ENCODE measurements around the gene AMOTL1.

AMOTL1 gene

DNA sequence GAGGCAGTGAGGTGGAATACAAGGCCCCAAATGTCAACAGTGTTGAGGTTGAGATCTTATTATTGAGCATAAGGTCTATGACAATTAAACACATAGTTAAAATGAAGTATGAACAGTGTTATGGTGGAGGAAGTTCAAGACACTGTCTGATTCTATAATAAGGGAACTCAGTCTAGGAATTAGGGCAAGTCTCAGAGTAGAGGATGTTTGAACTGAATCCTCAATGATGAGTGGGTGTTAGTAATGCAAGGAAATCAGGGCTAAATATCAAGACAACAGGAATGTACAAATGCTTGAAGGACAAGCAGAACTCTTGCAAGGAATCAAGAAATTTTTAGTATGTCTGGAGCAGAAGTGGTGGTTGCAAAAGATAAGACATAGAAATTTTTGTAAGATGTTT is 152.2 kb downstream of the AMOTL1 start:
- no peak overlapping the region for H3K4me3 ChIP-seq (ENCODE audit: low read depth, low read length)
- TF ChIP-seq, protein P1, sequence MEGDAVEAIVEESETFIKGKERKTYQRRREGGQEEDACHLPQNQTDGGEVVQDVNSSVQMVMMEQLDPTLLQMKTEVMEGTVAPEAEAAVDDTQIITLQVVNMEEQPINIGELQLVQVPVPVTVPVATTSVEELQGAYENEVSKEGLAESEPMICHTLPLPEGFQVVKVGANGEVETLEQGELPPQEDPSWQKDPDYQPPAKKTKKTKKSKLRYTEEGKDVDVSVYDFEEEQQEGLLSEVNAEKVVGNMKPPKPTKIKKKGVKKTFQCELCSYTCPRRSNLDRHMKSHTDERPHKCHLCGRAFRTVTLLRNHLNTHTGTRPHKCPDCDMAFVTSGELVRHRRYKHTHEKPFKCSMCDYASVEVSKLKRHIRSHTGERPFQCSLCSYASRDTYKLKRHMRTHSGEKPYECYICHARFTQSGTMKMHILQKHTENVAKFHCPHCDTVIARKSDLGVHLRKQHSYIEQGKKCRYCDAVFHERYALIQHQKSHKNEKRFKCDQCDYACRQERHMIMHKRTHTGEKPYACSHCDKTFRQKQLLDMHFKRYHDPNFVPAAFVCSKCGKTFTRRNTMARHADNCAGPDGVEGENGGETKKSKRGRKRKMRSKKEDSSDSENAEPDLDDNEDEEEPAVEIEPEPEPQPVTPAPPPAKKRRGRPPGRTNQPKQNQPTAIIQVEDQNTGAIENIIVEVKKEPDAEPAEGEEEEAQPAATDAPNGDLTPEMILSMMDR (conservative IDR thresholded peaks at IDR 0.05; ENCODE audit: low read depth, low read length), result no peak
- no peak for DNase-seq (ENCODE audit: low read depth)

DNA sequence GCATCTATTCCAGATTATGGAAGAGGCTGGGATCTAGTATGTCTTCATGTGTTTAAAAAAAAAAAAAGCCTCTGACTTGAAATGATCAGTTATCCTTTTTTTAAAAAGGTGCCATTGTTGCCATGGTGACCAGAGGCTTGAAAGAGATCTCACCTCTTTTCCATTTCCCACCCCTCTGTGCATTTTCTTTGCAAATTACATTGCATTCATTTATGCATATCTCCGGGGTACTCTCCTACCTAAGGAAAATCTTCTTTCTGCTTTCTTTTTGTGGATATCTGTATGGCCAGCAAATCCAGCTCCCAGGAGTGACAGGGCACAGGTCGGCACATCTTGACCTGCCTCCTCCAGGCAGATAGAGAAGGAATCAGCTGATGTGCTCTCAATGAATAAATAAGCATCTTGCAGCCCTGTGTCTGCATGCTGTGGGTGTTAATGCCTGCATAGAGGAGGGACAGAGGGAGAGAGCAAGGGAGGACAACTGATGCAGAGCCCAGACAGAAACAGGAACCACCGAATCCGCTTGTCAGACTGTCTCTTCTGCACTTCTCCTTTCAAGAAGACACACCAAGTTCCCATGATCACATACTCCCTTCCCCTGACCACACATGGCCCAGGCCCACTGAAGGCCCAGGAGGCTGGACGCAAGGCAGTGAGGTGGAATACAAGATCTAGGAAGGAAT is 154.3 kb downstream of the AMOTL1 start:
- TF ChIP-seq, protein P1 (conservative IDR thresholded peaks at IDR 0.05; ENCODE audit: low read depth, low read length), result no peak
- no peak for DNase-seq (ENCODE audit: low read depth)
- H3K4me3 ChIP-seq (ENCODE audit: low read depth, low read length), result no peak overlapping the region

DNA sequence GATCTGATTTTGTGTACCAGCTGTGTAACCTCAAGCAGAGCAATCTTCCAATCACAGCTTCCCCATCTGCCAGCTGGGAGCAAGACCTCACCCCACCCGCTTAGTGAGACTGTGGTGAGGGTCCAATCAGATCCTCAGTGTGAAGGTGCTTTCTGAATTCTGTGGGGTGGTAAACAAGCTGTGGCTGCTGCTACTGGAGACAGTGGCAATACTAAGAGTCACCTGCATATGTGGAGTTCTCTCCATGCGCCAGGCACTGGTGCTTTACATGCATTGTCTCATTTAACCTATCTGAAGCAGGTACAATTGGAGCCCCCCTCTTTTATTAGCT is 154.8 kb downstream of the AMOTL1 start:
- DNase-seq (ENCODE audit: low read depth), result no peak
- H3K4me3 ChIP-seq (ENCODE audit: low read depth, low read length), result no peak overlapping the region
- TF ChIP-seq, protein P1 (conservative IDR thresholded peaks at IDR 0.05; ENCODE audit: low read depth, low read length), result no peak

DNA sequence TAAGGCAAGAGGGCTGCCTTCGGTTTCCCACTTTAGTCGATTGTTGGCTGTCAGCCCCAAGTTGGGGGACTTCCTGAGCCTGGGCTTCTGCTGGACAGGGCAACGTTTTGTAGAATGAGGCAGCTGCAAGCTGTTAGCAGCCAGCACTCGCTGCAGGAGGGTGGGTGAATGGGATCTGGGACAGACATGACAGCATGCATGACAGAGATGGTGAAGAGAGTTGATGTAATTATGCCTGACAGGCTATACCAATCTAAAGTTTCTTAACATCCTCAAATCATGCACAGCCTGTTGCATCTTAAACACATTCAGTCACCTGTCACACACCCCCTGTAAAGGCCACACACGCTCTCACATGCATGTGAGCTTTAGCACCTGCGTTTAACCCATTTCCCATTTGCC is 156.0 kb downstream of the AMOTL1 start:
- DNase-seq (ENCODE audit: low read depth), result no peak
- TF ChIP-seq, protein P1 (conservative IDR thresholded peaks at IDR 0.05; ENCODE audit: low read depth, low read length), result no peak
- no peak overlapping the region for H3K4me3 ChIP-seq (ENCODE audit: low read depth, low read length)

DNA sequence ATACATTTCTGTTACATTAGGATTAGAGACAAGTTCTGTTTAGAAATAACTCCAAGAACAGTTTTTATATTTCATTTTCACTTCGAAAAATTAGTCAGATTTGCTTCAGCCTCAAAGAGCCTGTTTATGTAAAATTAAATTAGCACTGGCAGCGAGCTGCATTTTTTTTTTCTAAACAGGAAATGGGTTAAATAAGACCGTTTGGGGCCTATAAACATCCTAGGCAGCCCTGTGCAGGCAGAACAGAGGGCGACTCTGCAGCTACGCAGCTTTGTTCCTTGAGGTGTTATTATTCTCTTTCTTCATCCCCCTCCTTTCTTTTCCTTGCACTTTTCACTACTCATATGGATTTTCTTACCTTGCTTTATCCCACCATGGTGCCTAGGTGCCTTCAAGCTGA is 156.5 kb downstream of the AMOTL1 start:
- TF ChIP-seq, protein P1 (conservative IDR thresholded peaks at IDR 0.05; ENCODE audit: low read depth, low read length), result no peak
- no peak overlapping the region for H3K4me3 ChIP-seq (ENCODE audit: low read depth, low read length)
- no peak for DNase-seq (ENCODE audit: low read depth)

DNA sequence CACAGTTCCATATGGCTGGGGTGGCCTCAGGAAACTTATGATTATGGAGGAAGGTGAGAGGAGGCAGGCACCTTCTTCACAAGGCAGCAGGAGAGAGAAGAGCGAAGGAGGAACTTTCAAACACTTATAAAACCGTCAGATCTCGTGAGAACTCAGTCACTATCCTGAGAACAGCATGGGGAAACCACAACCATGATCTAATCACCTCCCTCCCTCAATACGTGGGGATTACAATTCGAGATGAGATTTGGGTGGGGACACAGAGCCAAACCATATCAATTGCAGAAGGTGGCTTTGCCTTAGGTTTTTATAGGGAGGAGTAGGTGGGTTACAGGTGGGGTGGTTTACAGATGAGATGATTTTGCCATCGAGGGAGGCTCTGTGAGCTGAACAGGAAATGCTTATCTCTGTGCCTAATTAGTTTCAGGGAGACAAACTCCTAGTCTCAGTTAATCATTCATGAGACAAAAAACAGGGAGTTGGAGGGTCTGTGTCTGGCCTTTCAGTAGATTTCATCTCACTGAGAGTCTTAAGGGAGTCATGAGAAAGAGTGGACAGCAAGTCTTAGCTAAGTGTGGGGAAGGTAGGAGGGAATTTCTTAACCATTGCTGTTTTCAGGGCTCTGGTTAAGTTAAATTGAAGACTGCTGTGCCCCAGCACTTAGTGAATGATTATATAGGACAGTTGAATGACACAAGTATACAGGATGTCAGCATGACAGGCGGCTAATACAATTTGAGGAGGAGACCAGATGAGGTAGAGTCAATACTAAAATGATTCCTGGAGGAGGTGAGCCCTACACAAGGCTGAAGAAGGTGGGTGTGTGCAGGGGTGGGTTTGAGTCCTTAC is 157.5 kb downstream of the AMOTL1 start:
- no peak overlapping the region for H3K4me3 ChIP-seq (ENCODE audit: low read depth, low read length)
- TF ChIP-seq, protein P1 (conservative IDR thresholded peaks at IDR 0.05; ENCODE audit: low read depth, low read length), result no peak
- peak; percentile 39 for DNase-seq (ENCODE audit: low read depth)

DNA sequence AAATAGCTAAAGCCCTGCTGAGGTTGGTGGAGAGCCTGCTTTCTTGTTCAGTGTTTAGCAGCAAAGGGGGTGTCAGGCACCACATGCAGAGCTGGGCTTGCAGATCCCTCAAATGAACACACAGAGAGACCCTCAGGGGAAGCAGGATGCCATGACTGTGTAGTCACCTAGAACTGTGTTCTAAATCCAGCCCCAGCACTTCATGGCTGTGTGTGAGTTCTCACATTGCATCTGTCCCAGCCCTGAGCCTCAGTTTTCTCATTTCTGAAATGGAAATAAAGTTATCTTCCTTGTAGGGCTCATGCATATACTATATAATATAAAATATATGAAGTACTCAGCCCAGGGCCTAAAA is 158.1 kb downstream of the AMOTL1 start:
- DNase-seq (ENCODE audit: low read depth), result no peak
- TF ChIP-seq, protein P1 (conservative IDR thresholded peaks at IDR 0.05; ENCODE audit: low read depth, low read length), result no peak
- H3K4me3 ChIP-seq (ENCODE audit: low read depth, low read length), result no peak overlapping the region
